Measurements from ENCODE around the gene SURF1.
"Not testable (repeated sequence)": the region's sequence is repeated elsewhere in the genome, so short reads cannot be mapped to it uniquely, and the experiment has no call there.

SURF1 gene

GRCh38 chr9:133383438-133383837 lies 27.2 kb upstream of the SURF1 start:
- no peak for DNase-seq (ENCODE audit: low spot score)

- DNase-seq (ENCODE audit: low spot score), result no peak
These were observed 26.3 kb upstream of the SURF1 start for GRCh38 chr9:133382507-133383141.

GRCh38 chr9:133380734-133381133 lies 24.4 kb upstream of the SURF1 start:
- no peak for DNase-seq (ENCODE audit: low spot score)

- DNase-seq (ENCODE audit: low spot score), result no peak
These were observed 23.1 kb upstream of the SURF1 start for GRCh38 chr9:133379153-133380086.

GRCh38 chr9:133378408-133378962 lies 22.2 kb upstream of the SURF1 start:
- no peak for DNase-seq (ENCODE audit: low spot score)

DNA sequence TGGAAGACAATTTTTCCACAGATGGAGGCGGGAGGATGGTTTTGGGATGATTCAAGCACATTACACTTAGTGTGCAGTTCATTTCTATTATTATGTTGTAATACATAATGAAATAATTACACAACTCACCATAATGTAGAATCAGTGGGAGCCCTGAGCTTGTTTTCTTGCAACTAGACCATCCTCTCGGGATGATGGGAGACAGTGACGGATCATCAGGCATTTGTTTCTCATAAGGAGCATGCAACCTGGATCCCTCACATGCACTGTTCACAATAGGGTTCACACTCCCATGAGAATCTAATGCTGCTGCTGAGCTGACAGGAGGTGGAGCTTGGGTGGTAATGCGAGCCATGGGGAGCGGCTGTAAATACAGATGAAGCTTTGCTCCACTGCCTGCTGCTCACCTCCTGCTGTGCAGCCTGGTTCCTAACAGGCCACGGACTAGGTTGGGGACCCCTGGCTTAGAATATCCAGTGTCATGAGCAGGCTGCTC lies 21.5 kb upstream of the SURF1 start:
- no peak for DNase-seq (ENCODE audit: low spot score)

DNA sequence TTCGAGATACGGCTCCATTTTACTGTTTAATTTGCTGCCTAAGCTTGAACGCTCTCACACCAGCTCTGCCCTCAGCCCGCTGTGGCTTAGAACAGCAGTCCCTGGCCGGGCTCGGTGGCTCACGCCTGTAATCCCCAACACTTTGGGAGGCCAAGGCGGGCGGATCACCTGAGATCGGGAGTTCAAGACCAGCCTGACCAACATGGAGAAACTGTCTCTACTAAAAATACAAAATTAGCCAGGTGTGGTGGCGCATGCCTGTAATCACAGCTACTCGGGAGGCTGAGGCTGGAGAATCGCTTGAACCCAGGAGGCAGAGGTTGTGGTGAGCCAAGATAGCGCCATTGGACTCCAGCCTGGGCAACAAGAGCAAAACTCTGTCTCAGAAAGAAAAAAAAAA lies 21.0 kb upstream of the SURF1 start:
- not testable (repeated sequence) for DNase-seq (ENCODE audit: low spot score)

DNA sequence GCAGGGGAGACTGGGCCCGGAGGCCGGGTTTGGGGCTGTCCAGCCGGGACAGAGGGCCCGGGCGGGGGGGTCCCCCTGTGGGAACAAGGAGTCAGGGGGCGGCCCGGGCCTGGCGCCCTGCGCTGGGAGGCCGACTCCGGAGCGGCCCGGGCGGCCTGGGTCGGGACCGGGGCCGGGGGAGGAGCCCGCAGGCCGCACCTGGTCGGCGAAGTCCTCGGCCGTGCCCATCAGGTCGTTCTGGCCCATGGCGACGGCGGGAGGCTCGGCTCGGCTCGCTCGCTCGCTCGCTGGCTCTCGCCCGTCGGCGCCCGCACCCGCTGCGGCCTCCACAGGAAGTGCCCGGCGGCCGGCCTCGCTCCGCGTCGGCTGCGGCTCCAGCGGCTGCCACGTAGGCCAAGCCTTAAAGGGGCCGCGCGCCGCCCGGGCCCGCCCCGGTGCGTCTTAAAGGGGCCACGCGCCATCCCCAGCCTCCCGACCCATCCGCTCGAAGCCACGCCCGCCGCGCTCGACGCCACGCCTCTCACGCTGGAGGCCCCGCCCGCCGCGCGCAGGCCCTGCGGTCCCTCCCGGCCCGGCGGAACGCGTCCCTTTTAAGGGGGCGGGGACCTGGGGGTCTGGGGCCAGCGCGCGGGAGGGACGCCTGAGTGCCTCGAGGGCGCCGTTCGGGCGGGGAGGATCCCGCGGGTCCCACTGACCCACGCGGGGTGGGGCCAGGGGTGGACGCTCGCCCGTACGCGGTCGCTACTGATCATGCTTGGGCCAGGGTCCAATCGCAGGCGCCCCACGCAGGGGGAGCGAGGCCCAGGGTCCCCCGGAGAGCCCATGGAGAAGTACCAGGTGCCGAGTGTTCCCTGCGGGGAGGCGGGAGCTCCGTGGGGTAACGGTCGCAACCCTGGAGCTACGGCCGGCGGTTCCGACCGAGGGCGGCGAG lies 19.7 kb upstream of the SURF1 start, which contains the start of the genes STKLD1 and SURF4:
STKLD1 (plus strand) TSS at position 643 of the 931 bp plus-strand sequence; CDS start at position 751, 108 bp downstream.
SURF4 (minus strand) TSS at position 337 of the 931 bp plus-strand sequence; CDS start at position 246, 91 bp downstream.
- DNase-seq (ENCODE audit: low spot score), result peak; percentile 100

- peak; percentile 72 for DNase-seq (ENCODE audit: low spot score)
These were observed 18.9 kb upstream of the SURF1 start for GRCh38 chr9:133375116-133375723.

DNA sequence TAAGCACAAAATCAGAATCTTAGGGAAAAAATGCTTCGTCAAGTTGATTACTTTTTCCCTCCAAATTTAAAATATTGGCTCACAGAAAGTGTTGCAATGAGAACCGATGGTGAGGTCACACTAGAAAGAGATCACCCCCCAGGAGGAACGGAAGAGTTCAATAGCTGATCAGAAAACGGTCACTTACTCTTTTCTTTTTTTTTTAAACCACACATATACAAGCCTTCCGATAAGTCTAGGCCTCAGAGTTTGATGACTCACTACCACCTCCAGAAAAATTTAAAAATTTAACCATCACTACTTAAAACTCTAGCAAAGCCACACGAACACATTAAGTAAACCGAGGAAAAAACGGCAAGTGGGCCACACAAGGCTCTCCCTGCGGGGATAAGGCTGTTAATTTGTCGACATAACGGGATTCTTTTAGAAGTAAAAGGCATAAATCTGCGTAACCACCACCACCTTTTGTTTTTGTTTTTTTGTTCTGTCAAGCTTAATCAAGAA lies 18.4 kb upstream of the SURF1 start:
- DNase-seq (ENCODE audit: low spot score), result no peak

- DNase-seq (ENCODE audit: low spot score), result no peak
These were observed 15.9 kb upstream of the SURF1 start for GRCh38 chr9:133372144-133372543.

DNA sequence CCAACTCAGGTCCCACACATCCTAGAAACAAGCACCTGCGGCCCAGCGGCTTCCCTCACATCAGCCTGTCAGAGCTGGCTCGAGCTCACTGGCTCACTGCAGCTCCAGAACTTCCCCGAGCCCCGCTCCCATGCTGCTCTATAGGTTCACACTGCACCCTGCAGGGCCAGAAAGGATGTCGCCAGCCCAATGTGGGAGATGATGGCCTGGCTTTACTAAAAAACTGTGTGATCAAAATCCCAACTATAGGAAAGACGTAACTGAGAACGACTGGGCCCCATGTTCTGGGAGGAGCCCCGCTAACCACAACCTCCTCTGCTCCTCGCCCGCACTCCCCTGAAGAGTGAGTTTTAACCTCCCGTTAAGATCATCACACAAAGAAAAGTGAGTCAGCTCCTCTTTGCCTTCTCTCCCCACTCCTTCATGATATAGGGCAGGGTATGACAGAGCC lies 15.0 kb upstream of the SURF1 start:
- no peak for DNase-seq (ENCODE audit: low spot score)

DNA sequence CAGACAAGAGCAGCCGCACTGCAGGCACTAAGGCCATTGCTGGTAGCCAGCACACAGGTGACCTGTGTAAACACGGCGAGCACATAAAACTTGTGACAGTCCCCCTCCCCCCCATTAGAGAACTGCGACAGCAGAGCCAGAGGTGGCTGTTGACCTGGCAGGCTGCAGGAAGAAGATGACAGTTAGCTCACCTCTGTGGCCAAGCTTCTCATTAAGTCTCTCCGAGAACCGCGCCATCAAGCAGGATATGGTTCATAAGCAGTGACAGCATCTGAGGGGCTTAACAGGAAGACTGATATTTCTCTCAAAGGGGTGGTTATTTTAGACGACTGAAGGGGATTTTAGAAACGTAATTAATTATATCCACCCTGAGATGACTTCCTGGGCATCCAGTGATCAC lies 14.4 kb upstream of the SURF1 start:
- no peak for DNase-seq (ENCODE audit: low spot score)

- no peak for DNase-seq (ENCODE audit: low spot score)
These were observed 13.6 kb upstream of the SURF1 start for GRCh38 chr9:133369933-133370332.

GRCh38 chr9:133369422-133369821 lies 13.1 kb upstream of the SURF1 start:
- no peak for DNase-seq (ENCODE audit: low spot score)

DNA sequence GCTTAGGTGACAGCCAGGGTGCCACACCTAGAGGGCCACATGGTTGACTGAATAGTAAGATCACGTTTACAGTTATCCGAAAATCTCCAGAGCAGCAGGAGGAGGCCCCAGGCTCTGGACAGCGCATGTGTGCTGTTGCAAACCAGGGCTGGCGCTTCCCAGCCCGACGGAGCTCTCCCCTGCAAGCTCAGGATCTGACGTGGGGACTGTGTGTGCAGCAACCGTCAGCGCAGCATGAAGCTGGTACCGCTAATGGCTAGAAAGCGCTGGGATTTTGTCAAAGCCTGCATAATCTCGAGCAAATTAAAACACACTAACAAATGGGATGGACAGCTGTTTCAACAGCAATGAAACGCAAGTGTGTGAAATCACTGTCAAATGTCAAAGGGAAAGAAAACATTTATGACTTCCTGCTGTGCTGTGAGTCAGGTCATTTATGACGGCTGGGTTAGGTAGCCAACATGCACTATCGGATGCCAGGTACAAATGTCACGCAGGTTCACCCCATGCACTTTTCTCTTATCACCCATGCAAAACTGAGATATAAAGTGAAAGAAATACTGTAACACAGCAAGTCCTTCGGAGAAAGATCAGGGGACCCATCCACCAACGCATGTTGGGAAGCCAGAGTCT lies 12.1 kb upstream of the SURF1 start:
- DNase-seq (ENCODE audit: low spot score), result no peak

- no peak for DNase-seq (ENCODE audit: low spot score)
These were observed 11.5 kb upstream of the SURF1 start for GRCh38 chr9:133367778-133368177.

DNA sequence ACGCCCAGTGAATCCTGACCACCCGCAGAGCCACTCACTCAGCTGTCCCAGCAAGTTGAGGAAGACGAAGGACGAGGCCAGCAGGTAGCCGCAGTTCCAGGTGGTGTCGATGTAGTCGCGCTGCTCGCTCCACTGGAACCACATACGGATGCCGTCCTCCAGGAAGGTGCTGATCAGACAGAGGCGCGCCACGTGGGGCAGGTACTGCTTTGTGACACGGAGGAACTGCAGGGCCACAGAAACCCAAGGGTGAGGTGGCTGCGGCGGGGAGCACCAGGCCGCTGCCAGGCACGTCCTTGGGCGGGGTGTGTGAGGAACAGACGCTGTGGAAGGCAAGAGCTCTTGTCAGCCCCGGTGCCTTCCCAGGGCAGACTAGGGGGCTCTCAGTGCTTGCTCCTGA lies 10.9 kb upstream of the SURF1 start:
- DNase-seq (ENCODE audit: low spot score), result no peak

DNA sequence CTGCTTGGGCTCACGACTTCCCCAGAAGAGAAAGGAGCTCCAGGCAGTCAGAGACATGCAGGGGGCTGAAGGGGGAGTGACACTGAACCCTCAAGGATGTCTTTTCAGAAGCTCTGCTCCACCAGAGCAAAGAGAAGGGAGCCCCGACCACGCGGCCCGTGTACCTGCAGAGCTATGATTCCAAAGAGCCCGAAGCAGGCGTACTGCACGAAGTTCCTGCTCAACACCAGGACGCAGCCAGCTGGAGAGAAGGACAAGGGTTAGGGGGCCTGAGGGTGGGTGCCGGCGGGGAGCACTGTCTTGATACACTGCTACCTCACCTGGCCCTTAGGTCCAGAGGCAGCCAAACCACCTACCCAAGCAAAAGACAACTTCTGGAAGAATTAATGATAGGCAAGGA lies 10.1 kb upstream of the SURF1 start:
- no peak for DNase-seq (ENCODE audit: low spot score)

DNA sequence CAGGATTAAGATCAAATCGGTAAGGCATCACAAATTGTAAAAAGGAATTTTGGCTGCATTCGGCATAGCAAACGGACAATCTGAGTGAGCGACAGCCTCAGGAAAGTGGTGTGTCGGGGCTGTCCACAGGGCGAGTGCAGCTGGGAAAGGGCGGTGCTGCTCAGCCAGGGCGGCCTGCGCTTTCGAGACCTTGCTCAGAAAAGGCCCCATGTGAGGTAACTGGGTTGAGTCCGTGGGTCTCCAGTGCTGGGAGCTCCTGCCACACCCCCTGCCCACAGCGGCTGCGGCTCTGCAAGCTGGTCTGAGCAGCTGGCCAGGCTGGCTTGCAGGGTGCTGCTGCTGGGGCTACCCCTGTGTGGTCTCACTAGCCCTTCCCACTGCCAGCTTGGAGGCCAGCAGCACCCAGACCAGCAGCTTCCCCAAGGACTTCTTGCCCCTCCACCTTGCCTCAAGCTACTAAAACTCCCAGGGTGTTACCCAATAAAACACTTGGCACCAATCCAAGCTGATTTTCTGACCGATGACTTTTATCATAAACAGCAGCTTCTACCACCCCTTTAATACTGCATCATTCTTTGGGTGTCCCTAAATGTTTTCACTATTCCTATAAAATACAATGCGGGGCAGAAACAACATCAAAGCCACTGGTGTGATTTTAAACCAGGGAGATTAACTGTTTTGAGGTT lies 6.2 kb upstream of the SURF1 start:
- DNase-seq (ENCODE audit: low spot score), result no peak
